Mammary epithelial cell (primary cell): ENCODE measurements around the gene CLASP1.

Experiments used
- EZH2 ChIP-seq: IDR thresholded peaks from 2 replicates; pipeline ENCODE4 v1.6.1; 2012; ENCODE audit warnings: low read length, inconsistent platforms, borderline replicate concordance
- TF ChIP-seq, protein P1 (sequence below), 2 donors: IDR thresholded peaks in 1 of 2; conservative IDR thresholded peaks in 1 of 2; 2 replicates each; pipeline ENCODE4 v1.5.1; 2011 to 2012; ENCODE audit warnings: inconsistent platforms in 2 of 2, low read length in 2 of 2, mild to moderate bottlenecking in 2 of 2, control low read depth in 1 of 2, low read depth in 1 of 2; ENCODE audit not compliant: insufficient read depth in 1 of 2; ENCODE audit errors: extremely low read depth in 1 of 2

DNA sequence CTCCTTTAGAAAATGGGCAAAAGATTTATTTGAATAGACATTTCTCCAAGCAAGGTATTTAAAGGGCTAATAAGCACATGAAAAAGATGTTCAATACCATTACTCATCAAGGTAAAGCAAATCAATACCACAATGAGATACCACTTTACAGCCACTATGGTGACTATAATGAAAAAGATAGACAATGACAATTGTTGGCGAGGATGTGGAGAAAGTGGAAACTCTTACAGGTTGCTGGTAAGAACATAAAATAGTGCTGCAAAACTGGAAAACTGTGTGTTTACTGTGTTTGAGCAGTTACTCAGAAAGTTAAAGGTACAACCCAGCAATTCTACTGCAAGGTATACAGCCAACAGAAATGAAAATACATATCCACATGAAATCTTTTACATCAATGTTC is 150.5 kb downstream of the CLASP1 start:
- TF ChIP-seq, protein P1, sequence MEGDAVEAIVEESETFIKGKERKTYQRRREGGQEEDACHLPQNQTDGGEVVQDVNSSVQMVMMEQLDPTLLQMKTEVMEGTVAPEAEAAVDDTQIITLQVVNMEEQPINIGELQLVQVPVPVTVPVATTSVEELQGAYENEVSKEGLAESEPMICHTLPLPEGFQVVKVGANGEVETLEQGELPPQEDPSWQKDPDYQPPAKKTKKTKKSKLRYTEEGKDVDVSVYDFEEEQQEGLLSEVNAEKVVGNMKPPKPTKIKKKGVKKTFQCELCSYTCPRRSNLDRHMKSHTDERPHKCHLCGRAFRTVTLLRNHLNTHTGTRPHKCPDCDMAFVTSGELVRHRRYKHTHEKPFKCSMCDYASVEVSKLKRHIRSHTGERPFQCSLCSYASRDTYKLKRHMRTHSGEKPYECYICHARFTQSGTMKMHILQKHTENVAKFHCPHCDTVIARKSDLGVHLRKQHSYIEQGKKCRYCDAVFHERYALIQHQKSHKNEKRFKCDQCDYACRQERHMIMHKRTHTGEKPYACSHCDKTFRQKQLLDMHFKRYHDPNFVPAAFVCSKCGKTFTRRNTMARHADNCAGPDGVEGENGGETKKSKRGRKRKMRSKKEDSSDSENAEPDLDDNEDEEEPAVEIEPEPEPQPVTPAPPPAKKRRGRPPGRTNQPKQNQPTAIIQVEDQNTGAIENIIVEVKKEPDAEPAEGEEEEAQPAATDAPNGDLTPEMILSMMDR (conservative IDR thresholded peaks at IDR 0.05 in 1 of 2, IDR thresholded peaks at IDR 0.05 in 1 of 2; ENCODE audit: extremely low read depth in 1 of 2, insufficient read depth in 1 of 2, low read depth in 1 of 2, low read length in 2 of 2): no peak
- no peak for TF ChIP-seq EZH2
